H7 (cell line): ENCODE data around the gene NFKBIE. TPM values are rescaled to one million over a fixed set of nuclear protein-coding genes. Genes with fewer than 3 reads are reported as not detected.
A peak's percentile ranks its signal among the peaks of the same experiment; 100 is the strongest.

Source experiments
- DNase-seq: peaks from one replicate; pipeline ENCODE4 v3.0.0; 2012
- H3K27me3 ChIP-seq: 2 replicates; pipeline ENCODE4 v1.6.0; 2011; ENCODE audit warnings: mild to moderate bottlenecking, low read length; ENCODE audit not compliant: control insufficient read depth, insufficient read depth
- H3K36me3 ChIP-seq: replicated peaks from 2 replicates; pipeline ENCODE4 v1.5.1; 2011; ENCODE audit warnings: low read length; ENCODE audit not compliant: control insufficient read depth, insufficient read depth
- H3K4me3 ChIP-seq: 2 replicates; pipeline ENCODE4 v1.5.1; 2011; ENCODE audit warnings: low read depth, mild to moderate bottlenecking, control low read depth, low read length, moderate library complexity; ENCODE audit not compliant: insufficient read depth
- total RNA-seq: library from RNA; depleted of rRNA; stranded (reverse); fragments of >200 nt; shearing (Covaris generic); gene quantifications from 2 replicates; pipeline ENCODE4 v1.2.3, GENCODE V29; 2014

Gene NFKBIE
- total RNA-seq, 1 experiment from 2014 or later, result 9.7 TPM

DNA sequence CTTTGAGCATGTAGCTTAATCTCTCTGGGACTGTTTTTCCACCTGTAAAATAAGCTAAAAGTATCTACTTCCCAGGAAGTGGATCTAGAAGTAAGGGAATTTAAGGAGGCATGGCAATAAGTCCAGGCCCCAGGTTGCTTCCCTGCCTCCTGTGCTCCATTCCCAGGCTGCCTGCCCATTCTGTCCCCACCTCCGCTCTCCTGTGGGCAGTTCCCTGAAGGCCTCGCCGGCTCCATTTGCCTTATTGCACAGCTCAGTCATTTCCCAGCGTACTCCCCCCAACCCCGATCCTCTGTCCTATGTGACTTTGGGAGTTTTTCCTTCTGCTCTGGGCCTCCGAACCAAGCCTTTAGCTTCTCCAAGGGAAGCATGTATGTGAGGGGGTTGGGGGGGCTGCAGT, 37.3 kb downstream of the NFKBIE start:
- peak; percentile 27 for DNase-seq
- no peak overlapping the region for H3K4me3 ChIP-seq
- no peaks in the 10 kb centered on the region for H3K27me3 ChIP-seq
- peaks cover 30% of the 10 kb centered on the region for H3K36me3 ChIP-seq

DNA sequence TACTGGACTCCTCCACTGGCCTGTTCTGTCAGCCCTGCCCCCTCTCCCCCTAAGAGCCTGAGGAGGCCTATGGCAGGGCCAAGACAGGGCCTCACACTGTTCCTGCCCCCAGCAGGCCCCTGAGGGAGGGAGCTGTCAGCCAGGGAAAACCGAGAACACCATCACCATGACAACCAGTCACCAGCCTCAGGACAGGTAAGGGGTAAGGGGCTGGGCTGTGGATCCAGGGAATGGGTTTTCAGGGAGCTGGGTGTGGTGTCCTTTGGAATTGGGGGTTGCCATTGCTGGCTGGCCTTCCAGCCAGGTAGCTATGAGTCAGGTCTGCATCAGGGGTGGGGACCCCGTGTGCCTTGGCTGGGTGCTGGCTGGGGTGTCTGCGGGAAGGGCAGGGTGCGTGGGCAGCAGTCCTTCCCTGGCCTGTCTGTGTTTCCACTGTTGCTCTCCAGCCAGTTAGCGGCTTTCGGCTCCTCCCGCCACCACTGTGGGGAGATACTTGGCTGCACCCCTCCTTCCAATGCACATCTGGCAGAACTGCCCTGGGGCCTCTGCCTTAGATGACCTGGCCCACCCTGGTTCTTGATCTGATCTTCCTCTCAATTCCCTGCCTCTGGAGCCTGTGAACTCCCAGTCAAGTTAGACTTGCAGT, 38.1 kb downstream of the NFKBIE start:
- peak; percentile 85 for DNase-seq
- H3K4me3 ChIP-seq, result no peak overlapping the region
- no peaks in the 10 kb centered on the region for H3K27me3 ChIP-seq
- H3K36me3 ChIP-seq, result peaks cover 25% of the 10 kb centered on the region

DNA sequence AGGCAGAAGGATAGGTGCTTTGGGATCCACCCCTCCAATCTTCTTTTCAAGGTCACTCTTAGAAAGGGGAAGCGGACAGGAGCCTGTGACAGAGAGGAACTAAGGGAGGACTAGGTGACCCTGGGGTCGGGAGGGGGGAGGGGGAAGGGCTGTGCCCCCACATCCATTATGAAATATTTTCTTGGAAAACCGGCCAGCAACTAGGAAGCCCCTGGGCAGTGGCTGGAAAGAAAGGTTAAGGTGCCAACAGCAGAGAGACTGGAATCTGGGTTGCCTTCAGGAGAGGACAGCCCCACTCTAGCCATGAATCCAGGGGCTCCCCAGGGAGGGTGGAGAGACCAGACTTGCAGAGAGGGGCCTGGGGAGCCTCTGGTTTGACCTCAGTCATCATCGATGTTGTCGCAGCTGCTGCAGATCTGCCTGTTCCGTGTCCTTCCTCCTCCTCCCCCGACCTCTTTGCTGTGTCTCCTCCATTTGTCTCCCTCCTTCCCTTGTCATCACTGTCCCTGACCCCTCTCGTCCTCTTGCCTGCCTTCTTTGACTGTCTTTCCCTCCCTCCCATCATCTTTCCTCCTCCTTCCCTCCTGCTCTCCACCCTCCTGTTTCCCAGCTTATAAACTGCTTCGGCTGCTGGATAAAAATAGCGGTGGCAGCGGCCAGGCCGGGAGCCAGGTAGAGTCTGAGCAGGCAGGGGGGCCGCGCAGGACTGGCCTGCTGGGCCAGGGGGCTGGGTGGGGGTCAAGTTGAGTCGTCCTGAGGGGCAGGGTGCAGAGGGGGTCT, 38.8 kb downstream of the NFKBIE start:
- no peak overlapping the region for H3K4me3 ChIP-seq
- DNase-seq, result peak; percentile 61
- H3K27me3 ChIP-seq, result no peaks in the 10 kb centered on the region
- peaks cover 20% of the 10 kb centered on the region for H3K36me3 ChIP-seq

GRCh38 chr6:44225579-44226325, 39.6 kb downstream of the NFKBIE start:
- Histone ChIP-seq H3K27me3 (no peaks in the 10 kb centered on the region), H3K4me3 (no peak overlapping the region), H3K36me3 (peaks cover 15% of the 10 kb centered on the region)
- DNase-seq, result peak; percentile 28

GRCh38 chr6:44224965-44225305, 40.4 kb downstream of the NFKBIE start:
- peaks cover 10% of the 10 kb centered on the region for H3K36me3 ChIP-seq
- no peaks in the 10 kb centered on the region for H3K27me3 ChIP-seq
- DNase-seq, result peak; percentile 49
- 0 out of 2 replicates have a peak overlapping the region, but pooled peaks have one; percentile 71 for H3K4me3 ChIP-seq

GRCh38 chr6:44224029-44224964, 41.1 kb downstream of the NFKBIE start:
- Histone ChIP-seq H3K36me3 (peaks cover 5% of the 10 kb centered on the region; the same call in 1 of the 2 replicates), H3K27me3 (no peaks in the 10 kb centered on the region), H3K4me3 (peak overlapping the region; percentile 71)
- DNase-seq, result peak; percentile 69

- H3K4me3 ChIP-seq, result peak within 1 kb of the TSS; percentile 71
- no peaks in the 10 kb centered on the region for H3K27me3 ChIP-seq
- H3K36me3 ChIP-seq, result peaks cover 2% of the 10 kb centered on the region; the same call in 1 of the 2 replicates
- DNase-seq, result peak; percentile 98
These were observed 41.9 kb downstream of the NFKBIE start, which contains the start of gene SLC29A1 for GRCh38 chr6:44223319-44224028. SLC29A1 (plus strand) TSS chr6:44223595; CDS start chr6:44227314, 3,719 bp downstream.

DNA sequence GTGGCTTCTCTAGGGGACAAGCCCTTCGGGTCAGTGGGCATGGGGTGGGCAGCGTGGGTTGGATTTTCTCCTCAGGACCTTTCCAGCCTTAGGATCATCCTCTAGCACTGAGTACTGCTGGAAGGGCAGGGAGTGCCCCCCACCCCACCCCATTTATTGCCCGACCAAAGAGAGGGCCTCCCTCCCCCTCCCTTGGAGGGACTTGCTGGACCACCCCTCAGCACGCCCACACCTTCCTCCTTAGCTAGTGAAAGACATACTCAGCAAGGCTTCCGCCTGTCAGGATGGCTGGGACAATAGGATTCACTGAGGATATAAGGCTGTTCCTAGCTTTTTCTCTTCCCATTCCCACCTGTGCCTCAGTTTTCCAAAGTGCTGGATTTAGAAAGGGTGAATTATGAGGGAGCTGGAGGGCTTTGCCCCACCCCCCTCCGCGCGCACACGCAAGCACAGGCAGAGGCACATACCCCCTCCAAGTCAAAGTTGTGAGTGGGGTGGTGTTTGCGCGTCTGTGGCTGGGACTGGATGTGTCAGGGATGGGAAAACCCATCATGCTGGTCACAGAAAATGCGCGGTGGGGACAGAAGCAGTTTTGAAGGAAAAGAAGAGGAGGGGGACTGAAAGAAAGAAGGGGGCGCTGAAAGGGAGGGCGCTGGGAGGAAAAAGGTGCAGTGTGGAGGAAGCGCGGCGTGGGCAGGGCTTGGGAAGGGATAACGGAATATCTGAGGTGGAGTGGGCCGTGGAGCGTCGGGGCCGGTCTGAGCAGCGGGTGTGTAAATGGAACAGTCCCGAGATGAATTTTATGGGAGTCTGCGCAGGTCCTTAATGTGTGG, 42.6 kb downstream of the NFKBIE start:
- Histone ChIP-seq H3K4me3 (peak overlapping the region; percentile 71), H3K36me3 (no peaks in the 10 kb centered on the region; the same call in 1 of the 2 replicates), H3K27me3 (no peaks in the 10 kb centered on the region)
- peak; percentile 86 for DNase-seq

GRCh38 chr6:44221961-44222335, 43.4 kb downstream of the NFKBIE start:
- Histone ChIP-seq H3K27me3 (no peaks in the 10 kb centered on the region), H3K4me3 (no peak overlapping the region), H3K36me3 (no peaks in the 10 kb centered on the region; the same call in 1 of the 2 replicates)
- peak; percentile 52 for DNase-seq

DNA sequence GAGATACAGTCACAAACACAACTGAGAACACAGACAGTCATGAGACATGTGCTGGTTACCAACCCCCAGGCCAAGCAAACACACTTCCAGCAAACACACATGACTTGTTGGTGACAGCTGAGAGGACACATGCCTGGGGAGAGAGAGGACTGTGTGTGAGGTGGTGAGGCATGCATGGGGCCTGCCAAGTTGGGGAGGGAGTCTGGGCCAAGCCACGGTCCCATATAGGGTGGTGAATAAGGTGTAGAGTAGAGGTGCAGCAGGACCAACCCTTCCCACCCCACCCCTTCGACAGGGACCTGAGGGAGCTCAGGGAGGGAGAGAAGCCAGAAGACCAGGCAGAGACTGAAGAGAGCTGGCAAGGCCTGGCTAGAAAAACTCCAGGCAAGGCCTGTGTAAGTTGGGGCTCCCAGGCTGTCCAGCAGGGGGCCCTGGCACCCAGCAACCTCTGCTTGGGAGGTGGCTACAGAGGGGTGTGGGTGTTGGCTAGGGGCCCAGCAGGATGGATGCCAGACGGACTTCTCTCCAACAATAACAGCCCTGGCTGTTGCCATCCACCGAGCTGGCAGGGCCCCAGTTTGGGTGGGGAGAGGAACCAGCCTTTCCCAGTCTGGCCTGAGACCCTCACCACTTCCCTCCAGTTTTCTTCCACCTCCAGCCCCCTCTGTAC, 43.9 kb downstream of the NFKBIE start:
- DNase-seq, result peak; percentile 67
- Histone ChIP-seq H3K4me3 (no peak overlapping the region), H3K36me3 (no peaks in the 10 kb centered on the region; the same call in 1 of the 2 replicates), H3K27me3 (no peaks in the 10 kb centered on the region)

DNA sequence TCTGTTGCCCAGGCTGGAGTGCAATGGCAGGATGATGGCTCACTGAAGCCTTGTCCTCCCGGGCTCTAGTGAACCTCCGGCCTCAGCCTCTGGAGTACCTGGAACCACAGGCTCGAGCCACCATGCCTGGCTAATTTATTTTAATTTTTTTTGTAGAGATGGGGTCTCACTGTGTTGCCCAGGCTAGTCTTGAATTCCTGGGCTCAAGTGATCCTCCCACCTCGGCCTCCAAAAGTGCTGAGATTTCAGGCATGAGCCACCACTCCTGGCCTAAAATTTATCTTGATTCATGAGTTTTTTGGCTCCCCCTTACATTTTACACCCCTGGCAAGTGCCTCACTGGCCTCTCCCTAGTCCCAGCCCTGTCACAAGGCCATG, 44.4 kb downstream of the NFKBIE start:
- Histone ChIP-seq H3K4me3 (no peak overlapping the region), H3K27me3 (no peaks in the 10 kb centered on the region), H3K36me3 (no peaks in the 10 kb centered on the region; the same call in 1 of the 2 replicates)
- no peak for DNase-seq
